ENCODE results near the gene CEP170B.
"Not testable (repeated sequence)": the region's sequence is repeated elsewhere in the genome, so short reads cannot be mapped to it uniquely, and the experiment has no call there.

The CEP170B gene

DNA sequence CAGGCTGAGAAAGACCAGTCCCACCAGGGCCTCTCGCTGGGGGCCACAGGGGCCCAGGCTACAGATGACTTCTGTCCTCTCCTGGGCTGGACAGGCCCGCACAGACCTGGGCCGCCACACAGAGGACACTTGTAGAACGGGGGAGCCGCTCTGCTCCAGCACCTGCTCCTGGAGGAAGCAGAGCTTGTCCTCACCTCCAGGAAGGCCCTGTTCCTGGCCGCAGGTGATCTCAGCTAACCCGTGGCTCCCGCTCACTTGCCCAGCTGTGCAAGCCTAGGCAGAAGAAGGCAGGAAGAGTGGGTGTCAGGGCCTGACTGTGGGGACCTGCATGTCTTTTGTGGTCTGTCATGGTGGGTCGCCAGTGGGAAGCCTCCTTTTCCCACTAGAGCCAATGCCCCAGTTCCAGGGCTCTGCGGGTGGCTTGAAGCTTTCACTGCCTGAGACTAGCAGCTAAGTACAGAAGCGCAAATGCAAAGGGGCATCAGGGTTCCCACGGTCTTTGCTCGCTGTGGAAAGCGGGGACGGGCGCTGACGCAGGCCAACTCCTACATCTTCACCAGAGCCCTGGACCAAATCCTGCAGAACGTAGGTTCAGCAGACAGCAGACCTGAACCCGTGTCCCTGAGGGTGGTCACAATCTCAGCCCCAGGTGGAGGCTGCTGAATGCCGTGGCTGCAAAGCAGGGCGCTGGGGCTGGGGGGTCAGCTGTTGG is 8.8 kb upstream of the CEP170B start:
- H3K4me3 ChIP-seq (ENCODE audit: low read depth, low read length) = no peak overlapping the region
- in situ Hi-C loops (cut with HindIII; ENCODE audit: low sequenced_read_pairs) = no loop called here
- no peak for DNase-seq (ENCODE audit: low read depth)
- TF ChIP-seq, protein P1, sequence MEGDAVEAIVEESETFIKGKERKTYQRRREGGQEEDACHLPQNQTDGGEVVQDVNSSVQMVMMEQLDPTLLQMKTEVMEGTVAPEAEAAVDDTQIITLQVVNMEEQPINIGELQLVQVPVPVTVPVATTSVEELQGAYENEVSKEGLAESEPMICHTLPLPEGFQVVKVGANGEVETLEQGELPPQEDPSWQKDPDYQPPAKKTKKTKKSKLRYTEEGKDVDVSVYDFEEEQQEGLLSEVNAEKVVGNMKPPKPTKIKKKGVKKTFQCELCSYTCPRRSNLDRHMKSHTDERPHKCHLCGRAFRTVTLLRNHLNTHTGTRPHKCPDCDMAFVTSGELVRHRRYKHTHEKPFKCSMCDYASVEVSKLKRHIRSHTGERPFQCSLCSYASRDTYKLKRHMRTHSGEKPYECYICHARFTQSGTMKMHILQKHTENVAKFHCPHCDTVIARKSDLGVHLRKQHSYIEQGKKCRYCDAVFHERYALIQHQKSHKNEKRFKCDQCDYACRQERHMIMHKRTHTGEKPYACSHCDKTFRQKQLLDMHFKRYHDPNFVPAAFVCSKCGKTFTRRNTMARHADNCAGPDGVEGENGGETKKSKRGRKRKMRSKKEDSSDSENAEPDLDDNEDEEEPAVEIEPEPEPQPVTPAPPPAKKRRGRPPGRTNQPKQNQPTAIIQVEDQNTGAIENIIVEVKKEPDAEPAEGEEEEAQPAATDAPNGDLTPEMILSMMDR (IDR thresholded peaks at IDR 0.05; ENCODE audit: low read depth, low read length, missing control alignments) = no peak

DNA sequence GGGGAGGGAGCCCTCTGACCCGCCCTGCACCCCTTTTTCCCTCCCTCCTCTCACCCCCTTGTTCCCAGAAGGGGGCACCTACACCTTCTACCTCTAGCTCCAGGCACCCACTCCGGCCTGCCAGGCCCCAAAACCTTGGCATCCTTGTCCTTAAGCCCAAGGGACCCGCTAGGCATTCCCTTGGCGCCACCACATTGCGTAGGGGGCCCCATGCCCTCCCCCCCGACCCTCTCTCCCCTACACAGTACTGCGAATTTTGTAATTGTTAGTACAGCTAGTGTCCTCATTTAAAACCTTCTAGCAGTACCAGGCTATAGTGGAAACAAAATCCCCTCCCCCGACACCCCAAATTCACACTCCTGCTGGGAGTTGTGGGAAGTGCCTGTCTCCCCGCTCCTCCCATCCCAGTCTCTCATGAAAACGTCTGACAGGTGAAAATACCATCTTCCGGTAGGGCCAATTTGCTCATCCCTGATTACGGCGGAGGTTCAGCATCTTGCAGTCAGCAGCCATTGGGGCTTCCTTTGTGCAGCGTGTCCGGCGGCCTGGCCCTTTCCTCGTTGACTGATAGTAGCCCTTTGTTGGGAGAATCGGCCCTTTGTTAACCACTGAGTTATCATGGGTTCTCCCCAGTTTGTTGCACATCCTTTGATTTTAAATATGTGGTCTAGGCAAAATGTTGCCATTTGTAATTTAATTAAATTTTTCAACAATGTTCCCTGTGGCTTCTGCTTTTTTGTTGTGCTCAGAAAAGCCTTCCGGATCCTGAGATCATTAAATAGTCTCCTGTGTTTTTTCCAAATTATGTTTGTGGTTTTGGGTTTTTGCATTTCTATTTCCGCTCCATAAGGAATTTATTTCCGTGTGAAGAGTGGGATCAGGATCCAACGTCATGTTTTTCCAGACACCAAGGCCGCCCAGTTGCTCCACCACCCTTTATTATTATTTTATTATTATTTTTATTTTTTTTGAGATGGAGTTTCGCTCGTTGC is 7.9 kb upstream of the CEP170B start:
- in situ Hi-C loops (cut with HindIII; ENCODE audit: low sequenced_read_pairs) = no loop called here
- H3K4me3 ChIP-seq (ENCODE audit: low read depth, low read length) = no peak overlapping the region
- no peak for DNase-seq (ENCODE audit: low read depth)
- TF ChIP-seq, protein P1 (IDR thresholded peaks at IDR 0.05; ENCODE audit: low read depth, low read length, missing control alignments) = no peak

DNA sequence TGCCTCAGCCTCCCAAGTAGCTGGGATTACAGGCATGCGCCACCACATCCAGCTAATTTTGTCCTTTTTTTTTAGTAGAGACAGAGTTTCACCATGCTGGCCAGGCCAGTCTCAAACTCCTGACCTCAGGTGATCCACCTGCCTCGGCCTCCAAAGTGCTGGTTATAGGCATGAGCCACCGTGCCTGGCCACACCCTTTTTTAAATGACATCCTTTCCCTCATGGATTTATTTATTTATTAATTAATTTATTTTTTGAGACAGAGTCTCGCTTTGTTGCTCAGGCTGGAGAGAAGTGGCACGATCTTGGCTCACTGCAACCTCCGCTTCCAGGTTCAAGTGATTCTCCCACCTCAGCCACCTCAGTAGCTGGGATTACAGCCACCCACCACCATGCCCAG is 7.1 kb upstream of the CEP170B start:
- DNase-seq (ENCODE audit: low read depth); H3K4me3 ChIP-seq (ENCODE audit: low read depth, low read length); in situ Hi-C loops (cut with HindIII; ENCODE audit: low sequenced_read_pairs): not testable (repeated sequence)

DNA sequence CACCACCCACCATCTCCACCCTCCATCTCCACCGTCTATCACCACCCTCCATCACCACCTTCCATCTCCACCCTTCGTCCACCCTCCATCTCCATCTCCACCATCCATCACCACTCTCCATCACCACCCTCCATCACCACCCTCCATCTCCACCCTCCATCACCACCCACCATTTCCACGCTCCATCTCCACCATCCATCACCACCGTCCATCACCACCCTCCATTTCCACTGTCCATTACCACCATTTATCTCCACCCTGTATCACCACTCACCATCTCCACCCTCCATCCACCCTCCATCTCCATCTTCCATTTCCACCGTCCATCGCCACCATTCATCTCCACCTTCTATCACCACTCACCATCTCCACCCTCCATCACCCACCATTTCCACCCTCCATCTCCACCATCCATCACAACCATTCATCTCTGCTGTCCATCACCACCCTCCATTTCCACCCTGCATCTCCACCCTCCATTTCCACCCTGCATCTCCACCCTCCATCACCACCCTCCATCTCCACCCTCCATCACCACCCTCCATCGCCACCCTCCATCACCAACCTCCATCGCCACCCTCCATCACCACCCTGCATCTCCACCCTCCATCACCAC is 6.1 kb upstream of the CEP170B start:
- H3K4me3 ChIP-seq (ENCODE audit: low read depth, low read length) = no peak overlapping the region
- no peak for DNase-seq (ENCODE audit: low read depth)
- in situ Hi-C loops (cut with HindIII; ENCODE audit: low sequenced_read_pairs) = no loop called here
- TF ChIP-seq, protein P1 (IDR thresholded peaks at IDR 0.05; ENCODE audit: low read depth, low read length, missing control alignments) = no peak

DNA sequence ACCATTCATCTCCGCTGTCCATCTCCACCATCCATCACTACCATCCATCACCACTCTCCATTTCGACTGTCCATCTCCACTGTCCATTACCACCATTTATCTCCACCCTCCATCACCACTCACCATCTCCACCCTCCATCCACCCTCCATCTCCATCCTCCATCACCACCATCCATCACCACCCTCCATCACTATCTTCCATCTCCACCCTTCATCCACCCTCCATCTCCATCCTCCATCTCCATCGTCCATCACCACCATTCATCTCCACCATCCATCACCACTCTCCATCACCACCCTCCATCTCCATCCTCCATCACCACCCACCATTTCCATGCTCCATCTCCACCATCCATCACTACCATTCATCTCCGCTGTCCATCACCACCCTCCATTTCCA is 5.2 kb upstream of the CEP170B start:
- TF ChIP-seq, protein P1 (IDR thresholded peaks at IDR 0.05; ENCODE audit: low read depth, low read length, missing control alignments) = no peak
- H3K4me3 ChIP-seq (ENCODE audit: low read depth, low read length) = no peak overlapping the region
- DNase-seq (ENCODE audit: low read depth) = no peak
- in situ Hi-C loops (cut with HindIII; ENCODE audit: low sequenced_read_pairs) = no loop called here

DNA sequence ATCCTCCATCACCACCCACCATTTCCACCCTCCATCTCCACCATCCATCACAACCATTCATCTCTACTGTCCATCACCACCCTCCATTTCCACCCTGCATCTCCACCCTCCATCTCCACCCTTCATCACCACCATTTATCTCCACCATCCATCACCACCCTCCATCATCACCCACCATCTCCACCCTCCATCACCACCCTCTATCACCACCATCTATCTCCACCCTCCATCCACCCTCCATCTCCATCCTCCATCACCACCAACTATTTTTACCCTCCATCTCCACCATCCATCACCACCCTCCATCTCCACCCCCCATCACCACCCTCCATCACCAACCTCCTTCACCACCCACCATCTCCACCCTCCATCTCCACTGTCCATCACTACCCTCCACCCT is 4.7 kb upstream of the CEP170B start:
- in situ Hi-C loops (cut with HindIII; ENCODE audit: low sequenced_read_pairs) = no loop called here
- H3K4me3 ChIP-seq (ENCODE audit: low read depth, low read length) = no peak overlapping the region
- TF ChIP-seq, protein P1 (IDR thresholded peaks at IDR 0.05; ENCODE audit: low read depth, low read length, missing control alignments) = no peak
- no peak for DNase-seq (ENCODE audit: low read depth)
